MV-4-11 (cell line): ENCODE results near the gene RXFP4.

Experiments used
- DNase-seq: peaks from one replicate; lab custom pipeline; 2025; lab: John Stamatoyannopoulos, UW

The RXFP4 gene

DNA sequence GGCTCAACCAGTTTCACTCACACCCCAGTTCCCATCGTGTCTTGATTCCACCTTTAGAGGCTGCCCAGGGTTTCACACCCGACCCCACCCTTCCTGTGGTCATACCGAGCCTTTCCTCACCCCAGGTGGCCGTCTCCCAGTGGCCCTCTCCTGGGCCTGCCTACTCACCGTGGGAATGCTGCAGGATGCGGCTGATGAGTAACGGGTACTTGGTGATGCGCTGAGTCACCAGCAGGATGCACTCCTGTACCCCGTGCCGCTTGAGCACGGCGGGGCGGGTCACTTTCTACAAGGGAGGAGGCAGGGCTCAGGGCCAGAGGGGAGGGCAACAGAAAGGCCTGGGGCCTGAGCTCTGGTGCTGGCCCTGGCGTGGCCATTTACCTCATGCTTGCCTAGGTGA is 20.5 kb downstream of the RXFP4 start:
- no peak for DNase-seq

DNA sequence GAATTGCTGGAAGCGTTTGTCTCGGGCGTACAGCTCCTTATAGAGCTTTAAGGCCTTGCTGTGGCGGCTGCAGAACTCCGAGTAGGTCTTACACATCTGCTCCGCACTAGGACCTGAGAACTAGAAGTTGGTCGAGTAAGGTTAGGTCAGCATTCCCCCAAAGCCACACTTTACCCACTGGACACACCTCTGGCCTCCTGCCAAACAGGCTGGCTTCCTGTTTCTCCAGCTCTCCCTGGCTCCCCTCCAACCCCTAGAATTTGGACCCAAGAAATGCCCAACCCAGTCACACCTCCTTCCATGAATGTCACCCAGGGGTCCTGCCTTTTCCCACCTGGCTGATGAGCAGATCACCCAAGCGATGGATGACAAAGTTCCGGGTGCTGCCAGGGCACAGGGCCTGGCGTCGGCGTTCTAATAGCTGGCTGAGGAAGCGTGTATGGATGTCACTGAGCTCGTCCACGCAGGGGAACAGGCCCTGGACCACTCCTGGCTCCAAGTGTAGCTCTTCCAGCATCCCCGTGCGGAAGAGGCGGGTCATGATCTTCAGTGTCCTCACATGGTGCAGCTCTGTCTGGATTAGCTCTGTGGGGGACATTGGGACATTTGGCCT is 21.3 kb downstream of the RXFP4 start:
- DNase-seq = no peak

DNA sequence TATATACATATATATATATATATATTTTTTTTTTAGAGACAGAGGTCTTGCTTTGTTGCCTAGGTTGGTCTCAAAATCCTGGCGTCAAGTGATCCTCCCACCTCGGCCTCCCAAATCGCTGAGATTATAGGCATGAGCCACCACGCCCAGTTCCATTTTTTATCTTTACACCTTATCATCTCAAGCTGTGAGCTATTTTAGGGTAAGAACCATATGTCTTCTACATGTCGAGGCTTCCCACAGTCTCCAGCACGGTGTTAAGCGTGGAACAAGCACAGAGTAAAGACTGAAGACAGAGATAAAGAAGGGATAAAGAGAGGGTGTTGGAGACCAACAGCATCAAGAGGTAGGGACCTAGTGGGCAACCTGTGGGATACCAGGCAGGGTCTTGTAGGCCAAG is 22.8 kb downstream of the RXFP4 start:
- no peak for DNase-seq

- no peak for DNase-seq
These were observed 24.7 kb downstream of the RXFP4 start for GRCh38 chr1:155966135-155966534.

- no peak for DNase-seq
These were observed 25.3 kb downstream of the RXFP4 start for GRCh38 chr1:155966750-155967149.

DNA sequence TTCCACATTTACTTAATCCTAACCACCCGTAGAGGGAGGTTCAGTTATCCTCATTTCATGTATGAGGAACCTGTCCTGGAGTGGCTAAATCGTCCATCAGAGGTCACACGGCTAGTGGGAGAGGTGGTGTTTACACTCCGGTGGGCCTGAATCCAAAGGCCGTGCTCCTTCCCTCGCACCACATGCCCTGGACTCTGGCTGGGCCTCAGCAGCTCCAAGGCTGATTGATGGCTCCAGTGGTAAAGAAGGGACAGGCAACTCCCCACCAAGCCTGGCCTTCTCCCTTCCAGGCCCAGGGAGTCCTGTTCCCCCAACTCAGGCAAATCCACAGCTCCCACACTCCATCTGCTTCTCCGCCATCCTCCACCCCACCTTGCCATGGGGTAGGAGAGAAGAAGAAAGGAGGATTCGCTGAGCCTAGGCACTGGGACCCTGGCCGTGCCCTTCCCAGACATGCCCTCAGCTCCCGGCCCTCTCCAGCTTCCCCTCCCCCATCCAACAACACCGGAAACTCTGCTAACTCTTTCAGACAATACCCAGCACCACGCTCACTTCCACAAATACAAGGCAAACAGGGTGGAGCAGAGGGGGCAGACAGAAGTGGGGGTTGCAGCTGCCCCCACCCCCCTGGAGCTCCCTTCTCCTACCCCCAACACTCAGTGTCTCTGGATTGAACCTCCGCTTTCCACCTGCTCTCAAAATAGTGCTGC is 26.1 kb downstream of the RXFP4 start:
- peak; percentile 18 for DNase-seq

DNA sequence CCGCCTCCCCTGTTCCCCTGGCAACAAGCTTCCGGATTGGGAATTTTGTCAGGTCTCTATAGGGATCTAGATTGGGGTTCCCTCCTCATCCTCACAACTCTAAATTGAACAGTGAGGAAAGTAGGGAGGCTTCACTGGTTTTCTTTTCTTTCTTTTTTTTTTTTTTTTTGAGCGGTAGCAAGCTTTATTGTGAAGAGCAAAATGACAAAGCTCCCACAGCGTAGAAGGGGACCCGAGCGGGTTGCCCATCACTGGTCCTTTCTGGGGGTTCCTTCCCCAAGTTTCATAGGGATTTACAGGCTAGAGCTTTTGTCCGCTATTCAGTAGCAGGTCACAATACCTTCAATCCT is 26.6 kb downstream of the RXFP4 start:
- DNase-seq = no peak

- no peak for DNase-seq
These were observed 27.2 kb downstream of the RXFP4 start for GRCh38 chr1:155968670-155969069.

DNA sequence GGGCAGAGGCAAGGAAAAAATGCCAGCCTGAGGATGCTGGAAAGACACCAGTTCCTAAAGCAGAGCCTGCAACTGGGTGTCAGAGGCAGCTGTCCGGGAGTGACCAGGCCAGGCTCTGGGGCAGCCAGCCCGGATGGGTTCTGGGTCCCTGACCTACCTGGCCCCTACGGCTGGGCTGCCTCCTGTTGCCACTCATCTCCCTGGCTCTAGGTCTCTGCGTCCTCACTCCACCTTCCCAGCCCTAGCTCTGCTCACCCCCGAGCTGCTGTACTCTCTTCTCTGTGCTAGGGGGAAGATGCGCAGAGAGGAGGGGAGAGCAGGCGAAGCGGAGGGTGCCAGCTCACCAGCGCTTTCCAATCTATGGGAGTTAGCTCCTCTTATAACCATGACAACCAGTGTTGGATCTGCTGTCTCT is 27.9 kb downstream of the RXFP4 start:
- DNase-seq = no peak

- peak; percentile 94 for DNase-seq
These were observed 29.2 kb downstream of the RXFP4 start for GRCh38 chr1:155970531-155971167.

DNA sequence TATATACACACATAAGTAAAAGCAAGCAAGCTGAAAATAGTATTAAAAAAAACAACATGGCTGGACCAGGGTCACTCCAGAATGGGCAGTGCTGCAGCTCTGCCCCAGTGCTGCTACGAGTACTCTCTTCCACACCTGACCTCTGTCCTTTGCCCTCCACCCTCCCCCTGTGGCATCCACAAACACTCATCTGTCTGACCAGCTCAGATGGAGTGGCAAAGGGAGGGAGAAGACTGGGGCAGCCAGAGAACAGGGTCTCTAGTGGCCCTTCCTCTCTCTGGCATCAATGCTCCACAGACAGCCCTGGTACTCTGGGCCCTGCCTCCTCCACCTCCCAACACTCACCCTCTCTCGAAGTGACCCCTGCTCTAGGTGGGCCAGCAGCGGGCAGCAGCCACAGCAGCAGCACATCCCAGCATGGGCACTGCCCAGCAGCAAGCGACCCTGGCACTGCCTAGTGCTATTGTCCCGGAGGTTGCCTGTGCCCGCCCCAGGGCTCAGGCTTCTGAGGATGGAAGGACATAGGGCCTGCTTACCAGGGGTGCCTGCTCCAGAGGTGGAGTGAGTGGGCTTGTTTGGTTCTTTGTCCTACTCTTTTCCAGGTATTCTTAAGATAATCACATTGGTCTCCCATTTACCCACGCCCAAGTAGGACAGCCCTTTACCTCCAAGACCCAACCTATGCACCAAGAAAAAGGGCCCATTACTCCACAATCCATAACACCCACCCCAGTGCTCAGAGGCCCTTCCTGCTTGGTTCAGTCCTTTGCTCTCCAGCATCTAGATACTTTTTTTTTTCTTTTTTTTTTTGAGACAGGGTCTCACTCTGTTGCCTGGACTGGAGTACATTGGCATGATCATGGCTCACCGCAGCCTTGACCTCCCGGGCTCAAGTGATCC is 30.7 kb downstream of the RXFP4 start:
- no peak for DNase-seq

GRCh38 chr1:155973723-155974122 is 32.3 kb downstream of the RXFP4 start:
- no peak for DNase-seq

- DNase-seq = no peak
These were observed 33.0 kb downstream of the RXFP4 start for GRCh38 chr1:155974208-155975115.

- DNase-seq = no peak
These were observed 34.1 kb downstream of the RXFP4 start for GRCh38 chr1:155975375-155976061.

- peak; percentile 81 for DNase-seq
These were observed 34.8 kb downstream of the RXFP4 start for GRCh38 chr1:155976062-155976912.

DNA sequence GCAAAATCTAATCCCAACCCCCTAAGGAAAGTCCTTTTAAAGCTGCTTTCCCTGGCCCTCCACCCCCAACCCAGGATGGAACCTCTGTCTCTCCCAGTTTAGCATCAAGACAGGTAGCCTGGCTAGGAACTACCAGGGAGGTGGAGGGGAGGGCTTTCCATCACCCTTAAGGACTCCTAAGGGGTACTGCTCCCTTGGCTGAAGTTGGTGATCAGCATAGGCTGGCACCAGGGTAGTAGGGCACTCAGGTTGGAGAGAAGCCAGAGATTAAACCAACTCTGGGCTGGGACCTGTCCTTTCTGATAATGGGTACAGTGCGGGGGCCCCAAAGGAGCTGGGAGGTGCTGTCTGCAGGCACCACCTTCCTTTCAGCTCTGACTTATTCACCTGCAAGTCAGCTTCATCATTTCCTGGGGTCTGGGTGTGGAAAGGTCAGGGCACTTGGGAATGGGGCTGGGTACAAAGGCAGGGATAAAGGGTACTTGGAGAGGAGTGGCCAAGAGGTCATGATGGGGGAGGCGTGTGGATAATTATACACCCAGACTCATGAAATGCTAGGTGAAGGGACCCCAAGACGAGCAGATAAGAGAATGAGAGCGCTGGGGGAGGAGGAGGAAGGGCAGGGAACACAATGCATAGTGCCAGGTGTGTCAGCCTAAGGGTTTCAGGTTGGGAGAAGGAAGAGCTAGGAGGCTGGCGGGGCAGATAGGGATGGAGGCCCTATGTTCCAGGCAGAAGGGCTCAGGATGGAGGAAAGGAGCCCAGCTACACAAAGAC is 35.7 kb downstream of the RXFP4 start:
- no peak for DNase-seq

GRCh38 chr1:155977690-155978324 is 36.4 kb downstream of the RXFP4 start:
- no peak for DNase-seq

GRCh38 chr1:155978325-155978972 is 37.0 kb downstream of the RXFP4 start, which contains the start of gene ARHGEF2:
TSS of gene ARHGEF2 (minus strand) at chr1:155978547. CDS start at chr1:155978427, 120 bp downstream.
- peak; percentile 86 for DNase-seq
